Lower lobe of right lung (tissue), 2 donors: ENCODE results near the gene ZMIZ1. TPM values are rescaled to one million over a fixed set of nuclear protein-coding genes. Genes with fewer than 3 reads are reported as not detected.

Experiments
- ATAC-seq, 2 donors: fragments of 200-7000 bp; cut with Tn5 transposase; one replicate each; pipeline ENCODE4 v1.9.1; 2020 to 2022; ENCODE audit warnings: mild to moderate bottlenecking in 2 of 2, moderate library complexity in 2 of 2
- DNase-seq: peaks from one replicate; pipeline ENCODE4 v3.0.0-alpha.2; 2020
- H3K27ac ChIP-seq: fragments of 200-600 bp; one replicate; pipeline ENCODE4 v1.8.0; 2022
- H3K27me3 ChIP-seq: fragments of 200-600 bp; one replicate; pipeline ENCODE4 v1.8.0; 2022; ENCODE audit warnings: low read depth
- H3K36me3 ChIP-seq: fragments of 200-600 bp; one replicate; pipeline ENCODE4 v1.8.0; 2022; ENCODE audit warnings: mild to moderate bottlenecking
- H3K4me1 ChIP-seq: fragments of 200-600 bp; one replicate; pipeline ENCODE4 v1.8.0; 2022
- H3K4me3 ChIP-seq: fragments of 200-600 bp; one replicate; pipeline ENCODE4 v1.8.0; 2022; ENCODE audit warnings: mild to moderate bottlenecking
- H3K9me3 ChIP-seq: fragments of 200-600 bp; one replicate; pipeline ENCODE4 v1.8.0; 2022
- intact Hi-C: fragments of 100-400 bp; cut with DNase I; formaldehyde crosslinking; loops from one replicate; pipeline ENCODE4 v1.11.0; 2022
- total RNA-seq: library from RNA; stranded (reverse); fragmentation: NEBNext Ultra II Directional; extraction: Animal tissue kit (Norgen Biotek cat#: 25700); gene quantifications from one replicate; pipeline ENCODE4 v1.2.1, GENCODE V29; 2021
- TF ChIP-seq, protein P1 (sequence below): fragments of 200-600 bp; IDR thresholded peaks from one replicate; pipeline ENCODE4 v1.8.0; 2022; ENCODE audit warnings: antibody characterized with exemption, mild to moderate bottlenecking
- donor health status: DM: no; HTN: yes; CAD: no; lungs with severe emphysema.

The ZMIZ1 gene
- total RNA-seq, 1 donor from 2014 or later = 102 TPM

DNA sequence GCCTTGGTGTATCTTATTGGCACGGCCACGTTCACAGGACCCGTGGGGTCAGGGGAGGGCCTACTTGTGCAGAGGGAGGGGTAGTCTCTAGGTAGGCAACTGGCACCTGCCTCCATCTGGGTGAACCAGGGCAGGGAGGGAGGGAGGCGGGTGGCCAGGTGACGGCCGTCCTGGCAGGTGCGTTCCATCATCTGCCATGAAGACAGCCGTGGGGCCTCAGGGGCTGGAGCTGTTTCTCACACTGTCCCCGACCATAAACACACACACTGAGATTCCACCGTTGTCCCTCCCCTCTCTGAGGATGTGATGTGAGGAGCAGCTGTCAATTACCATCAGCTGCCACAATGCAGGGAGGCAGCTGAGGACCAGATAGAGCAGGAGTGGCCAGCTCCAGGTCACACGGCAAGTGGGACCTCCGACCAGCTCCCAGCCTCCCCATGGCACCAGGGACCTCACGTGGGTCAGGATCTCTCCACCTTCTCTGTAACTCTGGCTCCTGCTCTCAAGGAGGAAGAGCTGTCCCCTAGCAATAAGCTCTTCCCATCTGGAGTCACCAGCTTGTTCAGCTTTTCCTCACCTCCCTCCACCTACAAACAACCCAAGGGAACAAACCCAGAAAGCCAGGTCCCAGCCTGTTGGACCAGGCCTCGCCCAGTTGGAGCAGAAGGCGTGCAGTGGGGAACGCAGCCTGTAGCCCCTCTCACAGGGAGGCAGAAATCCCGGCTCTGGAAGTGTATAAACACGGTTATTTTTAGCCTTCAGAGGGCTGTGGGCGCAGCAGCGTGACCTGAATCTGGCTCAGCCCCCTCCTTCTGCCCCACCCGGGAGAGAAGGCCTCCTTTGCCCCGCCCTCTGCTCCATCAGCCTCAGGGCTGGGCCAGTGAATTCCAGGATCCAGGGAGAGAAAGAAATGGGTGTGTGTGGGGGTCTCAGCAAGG lies 33.1 kb downstream of the ZMIZ1 start:
- H3K9me3 ChIP-seq = no peaks in the 10 kb centered on the region
- ATAC-seq (peak; percentile 66 to 77), DNase-seq (no peak)
- H3K36me3 ChIP-seq = no peaks in the 10 kb centered on the region
- peak overlapping the region; percentile 66 for H3K27ac ChIP-seq
- H3K4me1 ChIP-seq = peaks cover 96% of the 10 kb centered on the region
- no peak overlapping the region for H3K4me3 ChIP-seq
- H3K27me3 ChIP-seq = no peaks in the 10 kb centered on the region
- intact Hi-C loops = no loop called here
- TF ChIP-seq, protein P1, sequence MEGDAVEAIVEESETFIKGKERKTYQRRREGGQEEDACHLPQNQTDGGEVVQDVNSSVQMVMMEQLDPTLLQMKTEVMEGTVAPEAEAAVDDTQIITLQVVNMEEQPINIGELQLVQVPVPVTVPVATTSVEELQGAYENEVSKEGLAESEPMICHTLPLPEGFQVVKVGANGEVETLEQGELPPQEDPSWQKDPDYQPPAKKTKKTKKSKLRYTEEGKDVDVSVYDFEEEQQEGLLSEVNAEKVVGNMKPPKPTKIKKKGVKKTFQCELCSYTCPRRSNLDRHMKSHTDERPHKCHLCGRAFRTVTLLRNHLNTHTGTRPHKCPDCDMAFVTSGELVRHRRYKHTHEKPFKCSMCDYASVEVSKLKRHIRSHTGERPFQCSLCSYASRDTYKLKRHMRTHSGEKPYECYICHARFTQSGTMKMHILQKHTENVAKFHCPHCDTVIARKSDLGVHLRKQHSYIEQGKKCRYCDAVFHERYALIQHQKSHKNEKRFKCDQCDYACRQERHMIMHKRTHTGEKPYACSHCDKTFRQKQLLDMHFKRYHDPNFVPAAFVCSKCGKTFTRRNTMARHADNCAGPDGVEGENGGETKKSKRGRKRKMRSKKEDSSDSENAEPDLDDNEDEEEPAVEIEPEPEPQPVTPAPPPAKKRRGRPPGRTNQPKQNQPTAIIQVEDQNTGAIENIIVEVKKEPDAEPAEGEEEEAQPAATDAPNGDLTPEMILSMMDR = no peak

DNA sequence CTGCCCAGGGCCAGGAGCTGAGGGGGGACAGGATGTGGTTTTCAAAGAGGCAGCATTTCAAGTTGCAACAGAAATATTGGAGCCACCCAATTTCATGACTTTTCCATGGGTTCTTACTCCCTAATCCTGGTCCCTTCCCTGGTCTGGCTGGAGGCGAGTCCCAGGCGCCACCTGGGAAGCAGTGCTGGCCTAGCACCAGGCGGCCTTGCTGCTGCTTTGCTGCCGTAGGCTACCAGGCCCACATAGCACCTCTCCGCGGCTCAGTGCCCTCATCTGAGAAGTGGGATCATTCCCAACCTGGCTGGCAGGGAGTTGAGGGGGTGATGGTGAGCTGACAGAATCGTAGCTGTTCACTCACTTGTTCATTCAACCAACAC lies 33.7 kb downstream of the ZMIZ1 start:
- Histone ChIP-seq H3K4me3 (no peak overlapping the region), H3K27ac (peak overlapping the region; percentile 66), H3K9me3 (no peaks in the 10 kb centered on the region), H3K27me3 (no peaks in the 10 kb centered on the region), H3K36me3 (no peaks in the 10 kb centered on the region), H3K4me1 (peaks cover 95% of the 10 kb centered on the region)
- TF ChIP-seq, protein P1 = no peak
- ATAC-seq = no peak
- intact Hi-C loops = no loop called here
- DNase-seq = no peak

GRCh38 chr10:79103129-79103528 lies 34.4 kb downstream of the ZMIZ1 start:
- TF ChIP-seq, protein P1 = no peak
- H3K27me3 ChIP-seq = no peaks in the 10 kb centered on the region
- no peak for ATAC-seq
- H3K4me3 ChIP-seq = no peak overlapping the region
- no peak for DNase-seq
- no peak overlapping the region for H3K27ac ChIP-seq
- intact Hi-C loops = no loop called here
- H3K4me1 ChIP-seq = peaks cover 94% of the 10 kb centered on the region
- H3K36me3 ChIP-seq = no peaks in the 10 kb centered on the region
- no peaks in the 10 kb centered on the region for H3K9me3 ChIP-seq

- ATAC-seq (no peak), DNase-seq (no peak)
- Histone ChIP-seq H3K36me3 (no peaks in the 10 kb centered on the region), H3K4me3 (no peak overlapping the region), H3K27me3 (no peaks in the 10 kb centered on the region), H3K4me1 (peaks cover 94% of the 10 kb centered on the region), H3K9me3 (no peaks in the 10 kb centered on the region), H3K27ac (no peak overlapping the region)
- TF ChIP-seq, protein P1 = no peak
- intact Hi-C loops = no loop called here
Measured at GRCh38 chr10:79103585-79103984, 34.8 kb downstream of the ZMIZ1 start.

- no peak for DNase-seq
- TF ChIP-seq, protein P1 = no peak
- H3K27me3 ChIP-seq = no peaks in the 10 kb centered on the region
- H3K27ac ChIP-seq = peak overlapping the region; percentile 12
- H3K9me3 ChIP-seq = no peaks in the 10 kb centered on the region
- no peak overlapping the region for H3K4me3 ChIP-seq
- H3K4me1 ChIP-seq = peaks cover 82% of the 10 kb centered on the region
- H3K36me3 ChIP-seq = peaks cover 3% of the 10 kb centered on the region
- intact Hi-C loops = no loop called here
- no peak for ATAC-seq
Measured at GRCh38 chr10:79105150-79105739, 36.5 kb downstream of the ZMIZ1 start.
